MM.1S (cell line): ENCODE measurements around the gene MTHFR.

Experiments
- DNase-seq: peaks from one replicate; pipeline ENCODE4 v3.0.0-alpha.2; 2015
- H2AFZ ChIP-seq: fragments of 300-600 bp; sonication (generic); 2 replicates; pipeline ENCODE4 v1.6.0; 2016; ENCODE audit warnings: antibody characterized with exemption, low read length
- H3F3A ChIP-seq: fragments of 300-600 bp; sonication (generic); 2 replicates; pipeline ENCODE4 v1.6.1; 2016; ENCODE audit warnings: mild to moderate bottlenecking, antibody characterized with exemption, low read length, moderate library complexity, mixed read lengths; ENCODE audit not compliant: insufficient read depth
- H3K27ac ChIP-seq: fragments of 300-600 bp; sonication (generic); 2 replicates; pipeline ENCODE4 v1.5.1; 2016; ENCODE audit warnings: mild to moderate bottlenecking, low read length
- H3K27me3 ChIP-seq: fragments of 300-600 bp; sonication (generic); replicated peaks from 2 replicates; pipeline ENCODE4 v1.6.0; 2016; ENCODE audit warnings: low read length; ENCODE audit not compliant: insufficient read depth
- H3K36me3 ChIP-seq: fragments of 300-600 bp; sonication (generic); replicated peaks from 2 replicates; pipeline ENCODE4 v1.6.1; 2016; ENCODE audit warnings: mild to moderate bottlenecking, low read length, mixed read lengths; ENCODE audit not compliant: insufficient read depth
- H3K4me1 ChIP-seq: fragments of 300-600 bp; sonication (generic); 2 replicates; pipeline ENCODE4 v1.6.1; 2016; ENCODE audit warnings: low read length, mixed read lengths
- H3K4me2 ChIP-seq: fragments of 300-600 bp; sonication (generic); 2 replicates; pipeline ENCODE4 v1.6.0; 2016; ENCODE audit warnings: low read depth, low read length
- H3K4me3 ChIP-seq: fragments of 300-600 bp; sonication (generic); 2 replicates; pipeline ENCODE4 v1.5.1; 2016; ENCODE audit warnings: low read length, mixed read lengths
- H3K79me2 ChIP-seq: fragments of 300-600 bp; sonication (generic); 2 replicates; pipeline ENCODE4 v1.6.1; 2016; ENCODE audit warnings: mixed run types, low read length, mixed read lengths
- H3K9ac ChIP-seq: fragments of 300-600 bp; sonication (generic); 2 replicates; pipeline ENCODE4 v1.6.1; 2016; ENCODE audit warnings: low read length, mixed read lengths
- H3K9me2 ChIP-seq: fragments of 300-600 bp; sonication (generic); replicated peaks from 2 replicates; pipeline ENCODE4 v1.6.1; 2016; ENCODE audit warnings: mild to moderate bottlenecking, low read length, mixed read lengths; ENCODE audit not compliant: insufficient read depth
- H3K9me3 ChIP-seq: fragments of 300-600 bp; sonication (generic); replicated peaks from 2 replicates; pipeline ENCODE4 v1.6.1; 2016; ENCODE audit warnings: mild to moderate bottlenecking, low read length, mixed read lengths; ENCODE audit not compliant: insufficient read depth
- H4K20me1 ChIP-seq: fragments of 300-600 bp; sonication (generic); 2 replicates; pipeline ENCODE4 v1.6.1; 2016; ENCODE audit warnings: mild to moderate bottlenecking, low read length, moderate library complexity, mixed read lengths; ENCODE audit not compliant: insufficient read depth
- CTCF ChIP-seq: fragments of 300-600 bp; sonication (generic); IDR thresholded peaks from 2 replicates; pipeline ENCODE4 v1.5.1; 2016; ENCODE audit warnings: antibody characterized with exemption, low read length, mixed read lengths
- EZH2 ChIP-seq: fragments of 300-600 bp; sonication (generic); optimal IDR thresholded peaks from 2 replicates; pipeline ENCODE3; 2017; ENCODE audit warnings: low read depth, mild to moderate bottlenecking, antibody characterized with exemption, low read length, mixed read lengths
- EZH2phosphoT487 ChIP-seq: fragments of 300-600 bp; sonication (generic); IDR thresholded peaks from 2 replicates; pipeline ENCODE4 v1.6.1; 2018; ENCODE audit warnings: antibody characterized with exemption, low read length

MTHFR gene

GRCh38 chr1:11765661-11766428, 39.9 kb downstream of the MTHFR start:
- Histone ChIP-seq H4K20me1 (no peaks in the 10 kb centered on the region), H3K27ac (no peak overlapping the region), H3K27me3 (peaks cover 46% of the 10 kb centered on the region), H3K9ac (no peak overlapping the region), H3K79me2 (no peaks in the 10 kb centered on the region), H3K4me1 (no peaks in the 10 kb centered on the region), H3K4me2 (no peak overlapping the region), H3K9me3 (no peaks in the 10 kb centered on the region), H3K36me3 (no peaks in the 10 kb centered on the region), H3K4me3 (no peak overlapping the region), H3F3A (no peaks in the 10 kb centered on the region), H3K9me2 (no peaks in the 10 kb centered on the region), H2AFZ (no peak overlapping the region)
- TF ChIP-seq EZH2 (no peak), CTCF (no peak), EZH2phosphoT487 (no peak)
- no peak for DNase-seq

DNA sequence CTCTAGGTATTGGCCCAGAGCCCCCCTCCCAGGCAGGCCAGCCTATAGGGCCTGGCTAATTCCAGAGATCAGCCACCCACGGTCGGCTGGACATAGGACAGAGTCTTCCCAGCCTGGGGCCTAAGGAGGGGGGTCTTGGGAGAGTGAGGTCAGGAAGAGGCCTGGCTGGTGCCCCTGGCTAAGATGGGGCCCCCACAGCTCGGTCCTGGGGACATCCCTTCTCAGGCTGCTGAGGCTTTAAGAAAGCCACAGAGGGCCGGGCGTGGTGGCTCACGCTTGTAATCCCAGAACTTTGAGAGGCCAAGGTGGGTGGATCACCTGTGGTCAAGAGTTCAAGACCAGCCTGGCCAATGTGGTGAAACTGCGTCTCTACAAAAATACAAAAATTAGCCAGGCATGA, 41.2 kb downstream of the MTHFR start:
- Histone ChIP-seq H3K9me2 (no peaks in the 10 kb centered on the region), H3K27ac (no peak overlapping the region), H3K4me3 (no peak overlapping the region), H3K36me3 (no peaks in the 10 kb centered on the region), H3K9me3 (no peaks in the 10 kb centered on the region), H3K27me3 (peaks cover 39% of the 10 kb centered on the region), H3K79me2 (no peaks in the 10 kb centered on the region), H2AFZ (no peak overlapping the region), H3F3A (no peaks in the 10 kb centered on the region), H4K20me1 (no peaks in the 10 kb centered on the region), H3K4me1 (no peaks in the 10 kb centered on the region), H3K9ac (no peak overlapping the region), H3K4me2 (no peak overlapping the region)
- TF ChIP-seq EZH2 (no peak), EZH2phosphoT487 (no peak), CTCF (no peak)
- no peak for DNase-seq

GRCh38 chr1:11764115-11764514, 41.6 kb downstream of the MTHFR start:
- Histone ChIP-seq H3K4me1 (no peaks in the 10 kb centered on the region), H3F3A (no peaks in the 10 kb centered on the region), H3K9ac (no peak overlapping the region), H3K27me3 (peaks cover 36% of the 10 kb centered on the region), H3K27ac (no peak overlapping the region), H3K4me2 (no peak overlapping the region), H3K9me2 (no peaks in the 10 kb centered on the region), H3K9me3 (no peaks in the 10 kb centered on the region), H3K4me3 (no peak overlapping the region), H2AFZ (no peak overlapping the region), H3K36me3 (no peaks in the 10 kb centered on the region), H3K79me2 (no peaks in the 10 kb centered on the region), H4K20me1 (no peaks in the 10 kb centered on the region)
- no peak for TF ChIP-seq CTCF
- TF ChIP-seq EZH2phosphoT487: no peak
- TF ChIP-seq EZH2: no peak
- no peak for DNase-seq
